Heart left ventricle (tissue), 16 donors: ENCODE measurements around the gene TECR. TPM values are rescaled to one million over a fixed set of nuclear protein-coding genes. Genes with fewer than 3 reads are reported as not detected.

Experiments used
- ATAC-seq, 4 donors: fragments of 200-7000 bp; cut with Tn5 transposase; one replicate each; pipeline ENCODE4 v1.9.1; 2020 to 2022; ENCODE audit warnings: moderate library complexity in 4 of 4, mild to moderate bottlenecking in 3 of 4, moderate number of reproducible peaks in 1 of 4
- DNase-seq, 5 donors: peaks; one replicate each; pipeline ENCODE4 v3.0.0-alpha.2; 2020
- H3K27ac ChIP-seq, 12 donors: fragments of 200-600 bp; sonication (generic) in 4 of 12; one replicate each; pipeline versions ENCODE4 v1.5.0 to v1.8.0; 2016 to 2022; ENCODE audit warnings: mild to moderate bottlenecking in 2 of 12
- H3K27me3 ChIP-seq, 9 donors: fragments of 200-600 bp; sonication (generic) in 2 of 9; one replicate each; pipeline versions ENCODE4 v1.5.1 to v1.8.0; 2016 to 2022; ENCODE audit warnings: mild to moderate bottlenecking in 3 of 9
- H3K36me3 ChIP-seq, 9 donors: fragments of 200-600 bp; sonication (generic) in 2 of 9; one replicate each; pipeline versions ENCODE4 v1.5.0 to v1.8.0; 2018 to 2022; ENCODE audit warnings: mild to moderate bottlenecking in 2 of 9
- H3K4me1 ChIP-seq, 12 donors: fragments of 200-600 bp; sonication (generic) in 4 of 12; one replicate each; pipeline versions ENCODE4 v1.5.0 to v1.8.0; 2016 to 2022; ENCODE audit warnings: mild to moderate bottlenecking in 3 of 12
- H3K4me3 ChIP-seq, 12 donors: fragments of 200-600 bp; sonication (generic) in 4 of 12; one replicate each; pipeline versions ENCODE4 v1.5.0 to v1.8.0; 2017 to 2022; ENCODE audit warnings: mild to moderate bottlenecking in 9 of 12, moderate library complexity in 4 of 12
- H3K9me3 ChIP-seq, 12 donors: fragments of 200-600 bp; sonication (generic) in 4 of 12; one replicate each; pipeline versions ENCODE4 v1.5.0 to v1.8.0; 2016 to 2022; ENCODE audit warnings: mild to moderate bottlenecking in 1 of 12
- POLR2A ChIP-seq, 2 donors: fragments of 450-650 bp; IDR thresholded peaks; one replicate each; pipeline ENCODE4 v1.6.1; 2017; ENCODE audit warnings: antibody characterized with exemption in 2 of 2, mild to moderate bottlenecking in 2 of 2, moderate library complexity in 2 of 2
- WGBS, 4 donors: extraction: QIAGEN DNeasy Blood & Tissue Kit in 2 of 4; methylation state at CpG; one replicate each; pipeline versions ENCODE4 v1.1.5 to v1.1.7; 2013 to 2018; 5-methylcytosine and 5-hydroxymethylcytosine counted together
- intact Hi-C, 10 donors: fragments of 100-400 bp; cut with DNase I; formaldehyde crosslinking; loops; one replicate each; pipeline versions ENCODE4 v1.11.1 to v1.14.2; 2022
- polyA plus RNA-seq, 2 donors: library from polyadenylated mRNA; stranded (reverse); fragments of 200-250 nt; gene quantifications; one replicate each; pipeline ENCODE4 v1.2.3, GENCODE V29; 2013
- total RNA-seq, 9 donors: library from RNA; depleted of rRNA in 2 of 9; stranded (reverse); fragments of >200 nt in 2 of 9; fragmentation: NEBNext Ultra II Directional in 3 of 9; extraction: Animal tissue kit (Norgen Biotek cat#: 25700) in 3 of 9; gene quantifications; one replicate each; pipeline versions ENCODE4 v1.1.0 to v1.2.4, GENCODE V29; 2016 to 2023
- TF ChIP-seq, protein P1 (sequence below), 12 donors: fragments of 200-600 bp; sonication (generic) in 4 of 12; IDR thresholded peaks; one replicate each; pipeline versions ENCODE4 v1.5.0 to v1.8.0; 2018 to 2022; ENCODE audit warnings: antibody characterized with exemption in 12 of 12, mild to moderate bottlenecking in 5 of 12
- donor health status: ischemic (EF 13 %, LVEDD 7.1; RV severe dilation, severe dysfunction).
- donor health status: healthy with polysubstance abuse.
- donor health status: DM: no; HTN: yes; CAD: no.
- donor health status: DM: no; HTN: no; CAD: no.
- donor health status: ischemic (EF 25% LVEDD 6.9; RV normal size, moderate dysfunction).
- donor health status: ischemic (EF 25% LVEDD 5.7; RV mildly dilated, moderate dysfunction).
- donor health status: healthy.
- donor health status: DM: yes; HTN: yes; CAD: no.
- donor health status: ischemic (EF 35%, LVEDD 5.7; RV mildly dilated, moderate dysfunction).
- donor health status: nonischemic (EF 11% LVEDD 7.7; RV severe dilation, severe dysfunction).
- donor health status: DM: yes; HTN: yes; CAD: no.
- donor health status: PGD.
- donor health status: ischemic (EF 29% LVEDD 5.4; RV normal size, mild dysfunction).
- donor health status: nonischemic (EF 23%, LVEDD 6.1; RV moderate dilation, normal function).

Gene TECR
- total and polyA plus RNA-seq, 11 donors = 48.1 to 102 (median 71.7) TPM

GRCh38 chr19:14555918-14556661 is 26.7 kb downstream of the TECR start:
- H3K36me3 ChIP-seq = peaks cover 0 to 10% (median 0%) of the 10 kb centered on the region in 9 donors
- ATAC-seq = no peak
- peaks cover 0 to 79% (median 36%) of the 10 kb centered on the region in 12 donors for H3K4me1 ChIP-seq
- TF ChIP-seq, protein P1, sequence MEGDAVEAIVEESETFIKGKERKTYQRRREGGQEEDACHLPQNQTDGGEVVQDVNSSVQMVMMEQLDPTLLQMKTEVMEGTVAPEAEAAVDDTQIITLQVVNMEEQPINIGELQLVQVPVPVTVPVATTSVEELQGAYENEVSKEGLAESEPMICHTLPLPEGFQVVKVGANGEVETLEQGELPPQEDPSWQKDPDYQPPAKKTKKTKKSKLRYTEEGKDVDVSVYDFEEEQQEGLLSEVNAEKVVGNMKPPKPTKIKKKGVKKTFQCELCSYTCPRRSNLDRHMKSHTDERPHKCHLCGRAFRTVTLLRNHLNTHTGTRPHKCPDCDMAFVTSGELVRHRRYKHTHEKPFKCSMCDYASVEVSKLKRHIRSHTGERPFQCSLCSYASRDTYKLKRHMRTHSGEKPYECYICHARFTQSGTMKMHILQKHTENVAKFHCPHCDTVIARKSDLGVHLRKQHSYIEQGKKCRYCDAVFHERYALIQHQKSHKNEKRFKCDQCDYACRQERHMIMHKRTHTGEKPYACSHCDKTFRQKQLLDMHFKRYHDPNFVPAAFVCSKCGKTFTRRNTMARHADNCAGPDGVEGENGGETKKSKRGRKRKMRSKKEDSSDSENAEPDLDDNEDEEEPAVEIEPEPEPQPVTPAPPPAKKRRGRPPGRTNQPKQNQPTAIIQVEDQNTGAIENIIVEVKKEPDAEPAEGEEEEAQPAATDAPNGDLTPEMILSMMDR (IDR thresholded peaks at IDR 0.05) = no peak
- no peak for TF ChIP-seq POLR2A (IDR thresholded peaks at IDR 0.05)
- intact Hi-C loops = no loop called here
- peak overlapping the region in 6 of 12 donors; percentile 1 to 41 (median 14) for H3K4me3 ChIP-seq
- WGBS, 4 donors = 80 to 88% (median 83%) methylated on average over 12 of the region's 12 CpGs
- DNase-seq = no peak
- H3K27me3 ChIP-seq = no peaks in the 10 kb centered on the region
- no peaks in the 10 kb centered on the region for H3K9me3 ChIP-seq
- peak overlapping the region in 5 of 12 donors; percentile 1 to 60 (median 10) for H3K27ac ChIP-seq

DNA sequence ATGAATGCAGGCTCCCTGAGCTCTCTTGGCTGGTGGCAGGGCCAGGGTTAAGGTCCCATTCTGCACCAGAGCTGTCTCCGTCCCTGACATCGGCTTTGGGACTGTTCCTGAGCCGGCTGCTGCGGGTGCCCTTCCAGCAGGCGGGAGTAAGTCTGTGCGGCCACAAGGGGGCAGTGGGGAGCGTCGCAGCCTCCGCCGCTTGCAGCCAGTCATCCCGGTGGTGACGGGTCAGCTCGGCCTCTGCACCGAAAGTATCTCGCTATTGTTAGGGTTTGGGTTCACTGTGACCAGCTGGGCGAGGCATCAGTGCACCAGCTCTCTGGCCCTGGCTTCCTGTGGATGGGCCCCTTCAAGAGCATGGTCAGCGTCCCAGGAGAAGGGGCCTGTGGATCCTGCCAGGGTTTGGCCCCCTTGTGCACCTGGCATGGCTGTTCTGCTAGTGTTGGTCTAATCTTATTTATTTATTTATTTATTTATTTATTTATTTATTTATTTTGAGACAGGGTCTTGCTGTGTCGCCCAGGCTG is 27.3 kb downstream of the TECR start:
- 9 to 20% (median 11%) methylated on average over 7 to 18 of the region's 18 CpGs for WGBS, 4 donors
- H3K36me3 ChIP-seq = peaks cover 0 to 10% (median 0%) of the 10 kb centered on the region in 9 donors
- H3K4me3 ChIP-seq = peak overlapping the region in 7 of 12 donors; percentile 5 to 41 (median 15)
- peak; percentile 75 to 90 (median 83) for DNase-seq
- H3K27me3 ChIP-seq = no peaks in the 10 kb centered on the region
- peak overlapping the region in 6 of 12 donors; percentile 1 to 60 (median 8) for H3K27ac ChIP-seq
- intact Hi-C loops = no loop called here
- ATAC-seq = peak; percentile 9 to 60 (median 58)
- no peak for TF ChIP-seq POLR2A (IDR thresholded peaks at IDR 0.05)
- TF ChIP-seq, protein P1 (IDR thresholded peaks at IDR 0.05) = peak; percentile 92 to 99 (median 97)
- H3K4me1 ChIP-seq = peaks cover 0 to 79% (median 37%) of the 10 kb centered on the region in 12 donors
- H3K9me3 ChIP-seq = no peaks in the 10 kb centered on the region

DNA sequence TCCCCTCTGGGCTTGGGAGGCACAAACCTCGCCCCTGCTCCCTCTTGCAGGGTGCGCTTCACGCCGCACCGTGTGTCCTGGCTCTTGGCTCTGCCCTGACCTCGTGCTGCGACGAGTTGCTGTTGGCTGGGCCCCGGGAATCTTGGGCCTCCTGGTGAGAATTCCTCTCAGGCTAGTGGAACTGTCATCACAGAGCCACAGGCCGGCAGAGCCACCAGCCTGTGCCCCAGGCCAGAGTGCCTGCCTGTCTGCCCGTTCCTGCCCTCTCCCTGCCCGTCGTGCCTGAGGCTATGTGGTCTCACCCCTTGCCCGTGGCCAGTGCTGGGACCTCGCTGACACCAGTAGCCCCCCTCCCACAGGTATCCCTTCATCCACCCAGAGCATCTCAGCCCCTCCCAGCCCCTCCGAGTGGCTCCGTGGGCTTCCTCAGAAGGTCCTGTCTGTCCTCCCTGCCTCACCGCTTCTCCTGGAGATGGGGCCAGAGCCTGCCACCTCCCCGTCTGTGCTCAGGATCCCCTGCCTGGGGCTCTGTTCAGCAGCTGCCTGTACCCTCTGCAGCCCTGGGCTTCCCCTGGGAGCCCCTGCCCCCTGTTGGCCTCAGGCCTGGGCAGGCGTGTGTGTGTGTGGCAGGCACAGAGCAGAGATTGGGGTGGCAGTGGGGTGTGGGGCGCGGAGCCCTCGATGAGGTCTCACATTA is 29.1 kb downstream of the TECR start:
- TF ChIP-seq, protein P1 (IDR thresholded peaks at IDR 0.05) = no peak
- TF ChIP-seq POLR2A (IDR thresholded peaks at IDR 0.05) = no peak

More for the DNA sequence above, 29.1 kb downstream of the TECR start:
- DNase-seq (peak in 1 of 5 donors; percentile 53), ATAC-seq (no peak)
- intact Hi-C loops = no loop called here
- Histone ChIP-seq H3K27me3 (no peaks in the 10 kb centered on the region), H3K4me1 (peaks cover 0 to 83% (median 47%) of the 10 kb centered on the region in 12 donors), H3K4me3 (peak overlapping the region in 1 of 12 donors; percentile 37), H3K9me3 (no peaks in the 10 kb centered on the region), H3K27ac (peak overlapping the region in 8 of 12 donors; percentile 24 to 97 (median 90)), H3K36me3 (peaks cover 0 to 7% (median 0%) of the 10 kb centered on the region in 9 donors)
- 68 to 82% (median 72%) methylated on average over 16 to 23 of the region's 23 CpGs for WGBS, 4 donors
